ENCODE data around the gene RASGRP1.
"Not testable (repeated sequence)": the region's sequence is repeated elsewhere in the genome, so short reads cannot be mapped to it uniquely, and the experiment has no call there.

The RASGRP1 gene

GRCh38 chr15:38564557-38565286 is at the start of gene RASGRP1:
TSS of gene RASGRP1 (minus strand) at chr15:38564814. CDS start at chr15:38564628, 186 bp downstream.
- in situ Hi-C loops (cut with HindIII; ENCODE audit: low sequenced_read_pairs), result no loop called here

DNA sequence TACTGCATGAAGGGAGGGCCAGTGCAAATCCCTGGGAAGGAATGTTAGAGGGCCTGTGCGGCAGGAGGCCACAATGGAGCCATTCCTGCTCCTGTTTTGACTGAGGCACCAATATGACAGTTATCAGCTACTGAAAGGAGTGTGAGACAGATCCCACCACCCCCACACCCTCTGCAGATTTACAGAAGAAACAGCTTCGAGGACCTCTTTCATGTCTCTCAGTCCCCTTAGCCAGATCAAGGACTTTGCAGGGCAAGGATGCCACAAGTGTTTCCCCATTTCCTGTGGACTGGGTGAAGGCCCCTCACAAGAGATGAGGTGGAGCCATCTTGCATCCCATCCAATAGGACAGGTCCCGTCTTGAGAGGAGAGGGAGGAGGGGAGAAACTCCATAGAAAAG is 48.5 kb upstream of the RASGRP1 start:
- in situ Hi-C loops (cut with HindIII; ENCODE audit: low sequenced_read_pairs), result no loop called here

DNA sequence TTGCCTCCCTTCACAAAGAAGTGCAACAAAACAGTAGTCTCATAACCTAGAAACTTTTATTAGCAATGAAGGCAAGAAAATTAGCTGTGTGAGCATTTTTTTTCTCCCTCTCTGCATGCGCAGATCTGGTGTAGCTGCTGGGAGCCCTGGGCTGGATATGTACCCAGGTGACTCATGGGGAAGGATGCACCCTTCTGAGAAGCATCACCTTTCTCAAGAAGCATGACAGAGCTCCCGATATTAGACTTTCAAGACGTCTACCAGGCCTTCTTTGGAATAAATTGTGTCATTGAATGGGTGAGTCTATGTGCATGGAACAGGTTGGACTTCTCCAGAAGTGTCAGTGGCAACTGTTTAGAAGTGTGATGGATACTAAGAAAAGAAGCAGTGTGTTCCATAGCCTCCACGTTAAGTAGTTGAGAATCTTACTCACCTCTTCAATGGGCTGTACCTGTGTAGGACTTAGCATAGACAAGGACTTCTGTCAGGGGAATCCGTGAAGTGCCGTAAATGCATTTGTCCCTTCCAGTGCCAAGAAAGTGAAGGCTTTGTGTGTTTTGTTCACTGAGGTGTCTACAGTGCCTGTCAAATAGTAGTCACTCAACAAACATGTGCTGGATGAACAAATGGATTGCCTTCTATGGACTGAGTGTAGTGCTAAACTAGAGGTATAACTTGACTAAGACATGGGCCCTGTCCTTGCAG is 47.7 kb upstream of the RASGRP1 start:
- in situ Hi-C loops (cut with HindIII; ENCODE audit: low sequenced_read_pairs), result no loop called here

DNA sequence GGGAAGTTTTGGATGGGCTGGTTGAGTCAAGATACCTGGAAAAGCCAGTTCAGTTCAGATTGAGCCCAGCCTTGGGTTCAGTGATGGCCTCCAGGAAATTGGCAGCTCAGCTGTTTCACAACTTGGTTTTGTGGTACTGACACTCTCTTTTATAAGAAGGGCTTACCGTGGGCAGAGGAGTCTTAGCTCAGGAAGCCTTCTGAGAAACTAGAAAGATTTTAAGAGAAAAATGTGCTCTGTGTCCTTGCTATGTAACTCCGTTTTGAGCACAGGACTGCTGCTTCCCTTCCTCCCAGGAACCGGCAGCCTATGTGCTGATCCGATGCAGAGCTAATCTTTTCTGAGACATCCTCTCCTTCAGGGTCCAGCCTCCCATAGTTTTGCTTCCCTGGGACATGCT is 46.6 kb upstream of the RASGRP1 start:
- in situ Hi-C loops (cut with HindIII; ENCODE audit: low sequenced_read_pairs), result no loop called here

DNA sequence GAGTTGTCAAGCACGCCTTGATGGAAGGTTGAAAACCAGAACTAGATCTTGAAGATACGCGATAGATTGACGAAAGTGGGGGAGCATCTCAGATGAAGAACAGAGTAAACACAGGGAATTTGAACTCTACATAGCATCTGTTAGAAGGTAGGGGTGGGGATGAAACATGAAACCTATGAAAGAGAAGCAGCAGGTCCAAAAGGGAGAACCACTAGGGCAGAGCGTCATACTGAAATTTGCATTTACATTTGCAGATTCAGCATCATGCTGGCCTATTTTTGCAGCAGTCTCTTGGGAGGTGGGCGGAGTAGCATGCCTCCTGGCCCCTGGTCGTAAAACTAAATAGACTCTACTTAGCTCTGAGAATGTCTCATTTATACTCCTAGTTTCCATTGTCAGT is 46.1 kb upstream of the RASGRP1 start:
- in situ Hi-C loops (cut with HindIII; ENCODE audit: low sequenced_read_pairs), result no loop called here

DNA sequence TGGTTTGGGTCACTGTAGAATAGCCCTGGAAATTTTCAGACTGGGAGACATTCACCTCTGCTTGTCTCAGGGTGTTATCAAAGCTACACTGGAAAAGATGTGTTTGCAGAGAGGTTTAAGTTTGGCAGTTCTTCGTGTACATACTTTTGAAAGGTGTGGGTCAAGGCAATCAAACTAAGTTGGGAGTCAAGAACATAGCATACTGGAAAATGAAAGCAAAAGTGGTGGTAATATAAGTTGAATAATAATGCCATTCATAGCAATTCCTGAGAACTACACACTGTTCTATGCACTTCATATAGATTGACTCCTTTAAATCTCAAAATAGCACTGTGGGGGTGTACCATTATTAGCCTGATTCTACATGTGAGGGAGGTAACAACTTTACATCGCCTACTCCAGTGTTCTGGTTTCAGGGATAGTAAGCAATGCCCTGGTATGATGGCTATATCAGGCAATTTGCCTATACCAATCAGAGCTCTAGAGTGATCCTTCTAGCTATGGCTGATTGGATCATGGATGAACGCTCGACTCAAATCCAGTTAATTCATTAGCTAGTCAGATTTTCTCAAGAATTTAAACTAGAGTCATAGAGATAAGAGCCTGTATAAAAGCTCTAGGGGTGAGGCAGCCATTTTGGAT is 44.6 kb upstream of the RASGRP1 start:
- in situ Hi-C loops (cut with HindIII; ENCODE audit: low sequenced_read_pairs), result no loop called here

DNA sequence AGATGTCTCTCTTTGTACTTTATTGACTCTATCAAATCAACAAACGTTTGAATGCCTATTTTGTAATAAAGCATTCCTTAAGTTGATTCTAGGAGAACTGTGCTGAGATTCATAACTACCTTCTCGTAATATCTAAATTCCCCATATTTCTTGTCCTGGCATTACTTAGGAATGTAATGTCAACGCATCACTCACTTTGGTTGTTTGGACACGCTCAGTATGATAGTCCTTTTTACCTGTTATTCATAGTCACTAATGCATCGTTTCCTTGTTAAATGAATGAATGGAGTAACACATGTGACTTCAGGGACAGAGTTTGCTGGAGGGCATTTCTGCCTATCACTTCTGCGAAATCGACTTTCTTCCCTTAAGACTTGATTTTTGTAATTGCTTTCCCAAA is 44.1 kb upstream of the RASGRP1 start:
- in situ Hi-C loops (cut with HindIII; ENCODE audit: low sequenced_read_pairs), result no loop called here

- in situ Hi-C loops (cut with HindIII; ENCODE audit: low sequenced_read_pairs), result no loop called here
These were observed 41.1 kb upstream of the RASGRP1 start for GRCh38 chr15:38605744-38606143.

GRCh38 chr15:38603672-38604071 is 39.1 kb upstream of the RASGRP1 start:
- in situ Hi-C loops (cut with HindIII; ENCODE audit: low sequenced_read_pairs), result no loop called here

DNA sequence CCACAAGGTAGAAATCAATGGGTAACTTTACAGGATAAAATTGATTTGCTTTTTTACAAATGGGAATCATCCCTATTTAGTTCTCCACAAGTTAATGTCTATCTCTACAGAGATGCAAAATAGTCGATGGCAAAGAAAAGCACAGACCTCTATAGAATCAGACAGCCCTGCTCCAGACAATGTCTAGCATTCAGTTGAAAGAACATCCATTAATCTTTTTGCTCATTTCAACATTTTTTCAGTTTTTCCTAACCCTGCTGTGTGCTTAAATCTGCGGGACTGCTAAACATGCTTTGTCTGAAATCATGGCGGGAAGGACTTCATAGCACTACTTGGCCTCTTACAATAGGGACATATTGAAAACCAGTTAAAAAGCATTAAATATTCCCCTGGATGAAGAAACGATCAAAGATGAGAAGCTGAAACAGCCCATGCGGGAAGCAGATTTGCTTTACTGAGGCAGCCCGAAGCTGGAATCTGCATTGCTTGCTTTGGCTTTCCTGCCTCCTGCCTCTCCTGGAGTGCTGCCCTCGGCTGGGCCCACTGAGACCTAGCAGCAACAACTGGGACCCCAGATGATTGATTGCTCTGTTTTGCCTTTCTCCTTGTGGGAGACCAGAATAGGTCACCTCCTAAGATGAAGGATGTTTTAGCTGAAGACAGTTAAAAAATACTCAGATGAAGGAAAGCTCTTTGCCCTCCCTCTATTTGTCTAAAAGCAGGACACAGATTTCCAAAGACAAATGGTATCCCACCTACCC is 38.5 kb upstream of the RASGRP1 start:
- in situ Hi-C loops (cut with HindIII; ENCODE audit: low sequenced_read_pairs), result no loop called here

DNA sequence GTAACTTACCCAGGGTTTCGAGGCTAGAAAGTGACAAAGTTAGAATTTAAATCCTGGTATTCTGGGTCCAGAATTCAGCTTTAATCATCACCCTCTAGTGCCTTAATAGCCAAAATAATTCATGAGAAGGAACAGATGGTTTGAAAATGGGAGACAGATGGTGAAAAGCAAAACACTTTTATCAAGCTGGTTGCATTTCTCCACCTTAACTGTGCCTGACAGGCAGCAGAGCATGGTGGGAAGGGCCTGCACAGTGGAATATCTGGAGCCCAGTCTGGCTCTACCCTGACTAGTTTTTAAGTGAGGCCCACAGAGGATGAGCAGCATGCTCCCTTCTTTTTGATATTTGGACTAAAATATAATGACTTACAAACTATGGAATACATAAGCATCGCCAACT is 35.6 kb upstream of the RASGRP1 start:
- in situ Hi-C loops (cut with HindIII; ENCODE audit: low sequenced_read_pairs), result no loop called here

GRCh38 chr15:38598749-38599148 is 34.1 kb upstream of the RASGRP1 start:
- in situ Hi-C loops (cut with HindIII; ENCODE audit: low sequenced_read_pairs), result no loop called here

DNA sequence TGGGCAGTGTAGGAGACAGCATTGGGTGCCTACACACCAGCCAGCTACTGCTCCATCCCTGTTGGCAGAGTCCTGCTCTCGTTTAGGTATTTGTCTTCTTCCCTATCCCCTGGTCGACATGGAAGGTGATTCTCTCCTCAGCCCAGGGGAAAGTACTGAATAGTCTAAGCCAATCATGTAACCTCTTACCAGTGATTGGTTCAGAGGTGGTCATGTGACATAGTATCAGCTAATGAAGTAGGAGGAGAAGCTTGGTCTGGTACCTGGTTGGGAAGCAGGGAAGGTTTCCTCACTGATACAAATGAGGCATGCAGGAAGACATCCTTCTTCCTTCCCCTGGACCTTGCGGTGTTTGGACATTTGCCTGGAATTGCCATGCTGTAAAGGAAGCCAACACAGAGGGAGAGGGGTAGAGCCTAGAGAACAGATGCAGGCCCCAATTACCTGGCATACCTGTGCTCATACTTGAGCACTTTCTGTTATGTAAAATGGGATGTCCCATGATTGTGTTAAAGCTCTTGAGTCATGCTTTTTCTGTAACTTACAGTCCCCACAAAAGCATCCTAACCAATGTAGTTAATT is 32.7 kb upstream of the RASGRP1 start:
- in situ Hi-C loops (cut with HindIII; ENCODE audit: low sequenced_read_pairs), result no loop called here

- in situ Hi-C loops (cut with HindIII; ENCODE audit: low sequenced_read_pairs), result no loop called here
These were observed 28.9 kb upstream of the RASGRP1 start for GRCh38 chr15:38593524-38593923.

DNA sequence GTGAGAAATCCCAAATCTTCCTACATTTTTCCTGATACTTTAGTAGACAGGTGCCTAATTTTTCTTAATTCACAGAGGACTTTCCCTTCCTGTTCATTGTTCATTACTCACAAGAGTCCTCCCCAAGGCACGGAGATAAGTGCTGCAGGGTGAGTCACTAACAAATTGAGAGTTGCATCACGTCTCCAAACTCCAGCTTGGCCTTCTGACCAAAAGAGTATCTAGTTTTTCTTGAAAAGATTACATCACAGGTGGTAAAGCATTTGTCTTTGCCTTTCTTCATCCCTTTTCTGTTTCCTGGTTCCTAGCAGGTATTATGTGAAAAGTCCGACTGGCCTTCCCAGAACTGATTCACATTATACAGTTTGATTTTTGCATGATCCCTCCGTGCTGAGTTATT is 24.9 kb upstream of the RASGRP1 start:
- in situ Hi-C loops (cut with HindIII; ENCODE audit: low sequenced_read_pairs), result no loop called here

GRCh38 chr15:38588672-38589071 is 24.1 kb upstream of the RASGRP1 start:
- in situ Hi-C loops (cut with HindIII; ENCODE audit: low sequenced_read_pairs), result no loop called here

GRCh38 chr15:38587214-38587613 is 22.6 kb upstream of the RASGRP1 start:
- in situ Hi-C loops (cut with HindIII; ENCODE audit: low sequenced_read_pairs), result no loop called here

DNA sequence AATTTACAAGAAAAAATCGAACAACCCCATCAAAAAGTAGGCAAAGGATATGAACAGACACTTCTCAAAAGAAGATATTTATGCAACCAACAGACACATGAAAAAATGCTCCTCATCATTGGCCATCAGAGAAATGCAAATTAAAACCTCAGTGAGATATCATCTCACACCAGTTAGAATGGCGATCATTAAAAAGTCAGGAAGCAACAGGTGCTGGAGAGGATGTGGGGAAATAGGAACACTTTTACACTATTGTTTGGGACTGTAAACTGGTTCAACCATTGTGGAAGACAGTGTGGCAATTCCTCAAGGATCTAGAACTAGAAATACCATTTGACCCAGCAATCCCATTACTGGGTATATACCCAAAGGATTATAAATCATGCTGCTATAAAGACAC is 21.4 kb upstream of the RASGRP1 start:
- in situ Hi-C loops (cut with HindIII; ENCODE audit: low sequenced_read_pairs), result not testable (repeated sequence)

DNA sequence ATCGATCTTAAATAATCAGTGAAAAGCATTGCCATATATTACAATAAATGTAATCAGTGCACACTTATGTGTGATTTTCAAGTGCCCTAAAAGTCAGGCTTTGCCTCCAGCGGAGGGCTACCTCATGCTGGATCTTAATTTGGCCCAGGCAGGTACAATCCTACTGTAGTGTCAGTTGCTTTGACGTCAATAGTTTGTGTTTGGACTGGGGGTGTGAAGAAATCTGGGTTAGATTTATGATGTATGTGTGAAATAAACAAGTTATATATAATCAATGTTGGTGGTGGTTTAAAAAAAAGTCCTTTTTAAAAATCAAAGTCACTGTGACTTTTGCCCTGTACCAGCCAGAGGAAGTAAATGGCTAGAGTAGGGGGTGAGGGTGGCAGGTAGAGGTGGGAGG is 14.0 kb upstream of the RASGRP1 start:
- in situ Hi-C loops (cut with HindIII; ENCODE audit: low sequenced_read_pairs), result no loop called here

GRCh38 chr15:38577424-38577987 is 12.9 kb upstream of the RASGRP1 start:
- in situ Hi-C loops (cut with HindIII; ENCODE audit: low sequenced_read_pairs), result no loop called here

DNA sequence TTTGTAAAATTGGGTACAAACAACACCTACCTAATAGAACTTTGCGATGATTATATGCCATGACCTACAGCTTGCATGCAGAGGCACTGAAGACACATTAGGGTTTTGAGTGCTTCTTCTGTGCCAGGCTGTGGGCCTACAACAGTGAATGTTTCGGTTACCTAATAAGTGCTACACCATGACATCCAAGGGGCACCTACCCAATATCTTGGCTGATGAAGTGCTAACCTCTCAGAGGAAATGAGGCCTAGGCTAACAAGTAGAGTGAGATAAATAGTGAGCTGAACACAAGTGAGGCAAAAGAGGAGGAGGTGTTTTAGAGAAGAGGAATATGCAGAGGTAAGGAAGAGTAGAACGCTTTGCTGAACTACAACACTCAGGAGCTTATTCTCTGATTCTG is 12.2 kb upstream of the RASGRP1 start:
- in situ Hi-C loops (cut with HindIII; ENCODE audit: low sequenced_read_pairs), result no loop called here
